ENCODE data around the gene IGHMBP2.

Gene IGHMBP2

GRCh38 chr11:68960294-68961071 is 56.8 kb downstream of the IGHMBP2 start:
- H3K27me3 ChIP-seq (ENCODE audit: control insufficient read depth, insufficient read depth, low read length): no peaks in the 10 kb centered on the region

GRCh38 chr11:68961245-68961644 is 57.6 kb downstream of the IGHMBP2 start:
- Histone ChIP-seq H3K36me3 (ENCODE audit: control insufficient read depth, low read depth, low read length) (no peaks in the 10 kb centered on the region), H3K9ac (ENCODE audit: low read length) (no peak overlapping the region), H3K4me3 (ENCODE audit: low read length) (no peak overlapping the region), H3K27me3 (ENCODE audit: control insufficient read depth, insufficient read depth, low read length) (no peaks in the 10 kb centered on the region), H3K27ac (ENCODE audit: low read length) (no peak overlapping the region), H3K9me3 (ENCODE audit: control insufficient read depth, low read depth, low read length) (no peaks in the 10 kb centered on the region), H3K4me1 (ENCODE audit: control insufficient read depth, low read depth, low read length) (no peaks in the 10 kb centered on the region)

More at GRCh38 chr11:68960294-68961071, 56.8 kb downstream of the IGHMBP2 start:
- Histone ChIP-seq H3K4me1 (ENCODE audit: control insufficient read depth, low read depth, low read length) (peaks cover 2% of the 10 kb centered on the region), H3K9me3 (ENCODE audit: control insufficient read depth, low read depth, low read length) (no peaks in the 10 kb centered on the region), H3K27ac (ENCODE audit: low read length) (no peak overlapping the region), H3K36me3 (ENCODE audit: control insufficient read depth, low read depth, low read length) (no peaks in the 10 kb centered on the region), H3K9ac (ENCODE audit: low read length) (no peak overlapping the region), H3K4me3 (ENCODE audit: low read length) (no peak overlapping the region)

- Histone ChIP-seq H3K27me3 (ENCODE audit: control insufficient read depth, insufficient read depth, low read length) (no peaks in the 10 kb centered on the region), H3K4me1 (ENCODE audit: control insufficient read depth, low read depth, low read length) (no peaks in the 10 kb centered on the region), H3K36me3 (ENCODE audit: control insufficient read depth, low read depth, low read length) (no peaks in the 10 kb centered on the region), H3K9me3 (ENCODE audit: control insufficient read depth, low read depth, low read length) (no peaks in the 10 kb centered on the region), H3K27ac (ENCODE audit: low read length) (no peak overlapping the region), H3K4me3 (ENCODE audit: low read length) (no peak overlapping the region), H3K9ac (ENCODE audit: low read length) (no peak overlapping the region)
Observed at GRCh38 chr11:68962527-68963250, 59.0 kb downstream of the IGHMBP2 start.

GRCh38 chr11:68963779-68964178 is 60.1 kb downstream of the IGHMBP2 start:
- Histone ChIP-seq H3K27ac (ENCODE audit: low read length) (no peak overlapping the region), H3K4me1 (ENCODE audit: control insufficient read depth, low read depth, low read length) (no peaks in the 10 kb centered on the region), H3K27me3 (ENCODE audit: control insufficient read depth, insufficient read depth, low read length) (no peaks in the 10 kb centered on the region), H3K9ac (ENCODE audit: low read length) (no peak overlapping the region), H3K4me3 (ENCODE audit: low read length) (no peak overlapping the region), H3K9me3 (ENCODE audit: control insufficient read depth, low read depth, low read length) (no peaks in the 10 kb centered on the region), H3K36me3 (ENCODE audit: control insufficient read depth, low read depth, low read length) (no peaks in the 10 kb centered on the region)

- Histone ChIP-seq H3K4me3 (ENCODE audit: low read length) (no peak overlapping the region), H3K27ac (ENCODE audit: low read length) (no peak overlapping the region), H3K27me3 (ENCODE audit: control insufficient read depth, insufficient read depth, low read length) (no peaks in the 10 kb centered on the region), H3K36me3 (ENCODE audit: control insufficient read depth, low read depth, low read length) (no peaks in the 10 kb centered on the region), H3K4me1 (ENCODE audit: control insufficient read depth, low read depth, low read length) (no peaks in the 10 kb centered on the region), H3K9me3 (ENCODE audit: control insufficient read depth, low read depth, low read length) (no peaks in the 10 kb centered on the region), H3K9ac (ENCODE audit: low read length) (no peak overlapping the region)
Observed at GRCh38 chr11:68965901-68966853, 62.5 kb downstream of the IGHMBP2 start.

- H3K27ac ChIP-seq (ENCODE audit: low read length): no peak overlapping the region
- H3K9ac ChIP-seq (ENCODE audit: low read length): no peak overlapping the region
- H3K9me3 ChIP-seq (ENCODE audit: control insufficient read depth, low read depth, low read length): no peaks in the 10 kb centered on the region
- no peak overlapping the region for H3K4me3 ChIP-seq (ENCODE audit: low read length)
- H3K27me3 ChIP-seq (ENCODE audit: control insufficient read depth, insufficient read depth, low read length): no peaks in the 10 kb centered on the region
- H3K4me1 ChIP-seq (ENCODE audit: control insufficient read depth, low read depth, low read length): no peaks in the 10 kb centered on the region
- H3K36me3 ChIP-seq (ENCODE audit: control insufficient read depth, low read depth, low read length): no peaks in the 10 kb centered on the region
Observed at GRCh38 chr11:68966894-68967780, 63.4 kb downstream of the IGHMBP2 start.

GRCh38 chr11:68968306-68969250 is 64.9 kb downstream of the IGHMBP2 start:
- H3K36me3 ChIP-seq (ENCODE audit: control insufficient read depth, low read depth, low read length): no peaks in the 10 kb centered on the region
- H3K27me3 ChIP-seq (ENCODE audit: control insufficient read depth, insufficient read depth, low read length): no peaks in the 10 kb centered on the region
- H3K4me1 ChIP-seq (ENCODE audit: control insufficient read depth, low read depth, low read length): no peaks in the 10 kb centered on the region
- no peak overlapping the region for H3K27ac ChIP-seq (ENCODE audit: low read length)
- no peaks in the 10 kb centered on the region for H3K9me3 ChIP-seq (ENCODE audit: control insufficient read depth, low read depth, low read length)
- H3K4me3 ChIP-seq (ENCODE audit: low read length): no peak overlapping the region
- no peak overlapping the region for H3K9ac ChIP-seq (ENCODE audit: low read length)

- no peaks in the 10 kb centered on the region for H3K9me3 ChIP-seq (ENCODE audit: control insufficient read depth, low read depth, low read length)
- no peak overlapping the region for H3K27ac ChIP-seq (ENCODE audit: low read length)
- H3K36me3 ChIP-seq (ENCODE audit: control insufficient read depth, low read depth, low read length): no peaks in the 10 kb centered on the region
- H3K4me3 ChIP-seq (ENCODE audit: low read length): no peak overlapping the region
- H3K27me3 ChIP-seq (ENCODE audit: control insufficient read depth, insufficient read depth, low read length): no peaks in the 10 kb centered on the region
- H3K9ac ChIP-seq (ENCODE audit: low read length): no peak overlapping the region
- no peaks in the 10 kb centered on the region for H3K4me1 ChIP-seq (ENCODE audit: control insufficient read depth, low read depth, low read length)
Observed at GRCh38 chr11:68969386-68969785, 65.7 kb downstream of the IGHMBP2 start.

GRCh38 chr11:68970921-68971636 is 67.4 kb downstream of the IGHMBP2 start:
- H3K27me3 ChIP-seq (ENCODE audit: control insufficient read depth, insufficient read depth, low read length): no peaks in the 10 kb centered on the region
- no peak overlapping the region for H3K9ac ChIP-seq (ENCODE audit: low read length)
- H3K9me3 ChIP-seq (ENCODE audit: control insufficient read depth, low read depth, low read length): no peaks in the 10 kb centered on the region
- no peak overlapping the region for H3K4me3 ChIP-seq (ENCODE audit: low read length)
- no peaks in the 10 kb centered on the region for H3K4me1 ChIP-seq (ENCODE audit: control insufficient read depth, low read depth, low read length)
- no peak overlapping the region for H3K27ac ChIP-seq (ENCODE audit: low read length)
- H3K36me3 ChIP-seq (ENCODE audit: control insufficient read depth, low read depth, low read length): no peaks in the 10 kb centered on the region

All from iPS-18a (cell line).